ENCODE measurements around the gene MAP3K8.
"Not testable (repeated sequence)": the region's sequence is repeated elsewhere in the genome, so short reads cannot be mapped to it uniquely, and the experiment has no call there.

The MAP3K8 gene

DNA sequence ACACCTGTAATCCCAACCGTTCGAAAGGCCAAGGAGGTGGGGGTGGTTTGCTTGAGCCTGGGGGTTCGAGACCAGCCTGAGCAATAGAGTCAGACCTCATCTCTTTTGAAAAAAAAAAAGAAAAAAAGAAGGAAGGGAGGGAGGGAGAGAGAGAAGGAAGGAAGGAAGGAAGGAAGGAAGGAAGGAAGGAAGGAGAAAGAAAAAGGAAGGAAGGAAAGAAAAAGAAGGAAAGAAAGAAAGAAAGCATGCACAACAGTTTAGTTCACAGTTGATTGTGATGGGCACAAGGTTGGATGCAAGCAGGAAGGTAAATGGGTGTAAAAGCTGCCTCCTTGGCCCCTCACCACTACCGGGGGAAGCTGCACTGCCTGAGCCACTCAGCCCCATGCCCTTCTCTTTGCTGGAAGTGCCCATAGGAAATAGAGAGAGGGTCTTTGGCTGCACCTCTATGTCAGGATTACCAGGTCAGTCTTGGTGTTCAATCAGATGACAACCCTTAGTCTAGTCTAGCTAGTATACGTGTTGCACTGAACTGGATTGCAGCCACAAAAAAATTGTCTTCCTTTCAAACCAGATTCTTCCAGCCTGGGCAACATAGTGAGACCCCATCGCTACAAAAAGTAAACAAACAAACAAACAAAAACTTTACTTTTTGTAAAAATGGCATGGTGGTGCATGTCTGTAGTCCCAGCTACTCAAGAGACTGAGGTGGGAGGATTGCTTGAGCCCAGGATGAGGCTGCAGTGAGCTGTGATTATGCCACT is 20.0 kb downstream of the MAP3K8 start:
- no peak for DNase-seq

DNA sequence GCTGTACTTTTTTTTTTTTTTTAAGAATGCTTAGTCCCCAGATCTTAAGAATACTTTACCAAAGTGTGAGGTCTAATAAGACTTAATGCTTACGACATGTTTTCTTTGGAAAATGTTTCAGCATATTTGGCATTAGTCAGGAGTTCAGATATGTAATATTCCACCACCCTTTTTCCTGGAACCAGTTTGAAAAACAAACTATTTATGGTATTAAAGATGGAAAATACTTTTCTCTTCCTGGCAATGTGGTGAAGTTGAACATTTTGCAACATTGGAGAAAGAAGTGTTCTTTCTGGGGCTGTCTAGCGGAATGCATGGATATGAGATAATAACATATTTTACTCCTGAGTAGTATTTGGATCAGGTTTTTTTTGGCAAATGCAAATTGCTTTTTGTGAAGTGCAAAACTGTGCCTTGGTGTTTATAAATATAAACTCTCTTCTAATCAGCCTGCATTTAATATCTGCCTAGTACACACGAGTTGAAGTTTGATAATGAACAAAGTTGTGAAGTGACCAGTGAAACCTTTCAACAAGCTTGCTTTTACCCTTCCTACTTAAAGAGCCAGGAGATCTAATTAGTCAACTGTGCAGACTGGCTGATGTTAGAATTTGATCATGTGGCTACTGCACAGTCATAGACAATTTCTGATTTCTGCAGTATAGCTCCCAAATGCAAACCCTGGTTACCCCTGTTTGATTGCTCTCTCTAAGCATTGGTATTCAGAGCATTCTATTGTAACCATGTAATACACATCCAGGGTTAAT is 20.9 kb downstream of the MAP3K8 start:
- DNase-seq, result no peak

DNA sequence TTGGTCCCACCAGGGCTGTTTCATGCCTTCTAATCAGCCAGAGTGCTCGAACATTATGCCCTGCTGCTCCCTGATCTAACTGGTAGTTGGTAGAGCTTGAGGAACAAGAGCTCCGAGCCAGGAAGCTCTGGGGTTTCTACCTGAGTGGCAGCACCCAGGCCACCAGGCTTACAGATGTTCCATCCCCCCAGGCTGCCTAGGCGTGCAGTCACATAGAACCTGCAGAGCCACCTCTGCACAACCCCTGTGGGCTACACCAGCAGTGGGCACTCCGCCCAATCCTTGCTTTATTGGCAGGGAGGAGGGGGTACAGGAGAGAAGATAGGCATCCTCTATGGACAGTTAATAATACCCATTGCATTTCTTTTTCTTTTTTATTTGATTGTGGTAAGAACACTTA is 21.8 kb downstream of the MAP3K8 start:
- no peak for DNase-seq

DNA sequence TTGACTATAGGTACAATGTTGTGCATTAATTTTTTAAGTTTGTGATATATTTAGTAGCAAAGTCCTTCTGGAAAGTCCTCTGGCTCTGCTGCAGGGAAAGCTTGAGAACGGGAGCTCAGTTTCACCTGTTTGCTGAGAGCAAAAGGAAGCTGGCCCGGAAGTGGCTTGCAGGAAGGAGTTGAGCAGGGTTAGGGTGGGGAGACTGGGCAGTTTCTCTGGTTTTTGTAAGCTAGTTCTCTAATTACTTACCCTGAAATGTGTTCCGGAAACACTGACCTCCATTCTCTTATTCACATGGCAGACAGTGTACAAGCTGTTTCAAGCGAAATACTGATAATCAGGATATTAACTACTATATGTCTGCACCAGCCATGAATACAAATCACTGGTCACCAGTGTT is 22.3 kb downstream of the MAP3K8 start:
- peak; percentile 43 for DNase-seq

DNA sequence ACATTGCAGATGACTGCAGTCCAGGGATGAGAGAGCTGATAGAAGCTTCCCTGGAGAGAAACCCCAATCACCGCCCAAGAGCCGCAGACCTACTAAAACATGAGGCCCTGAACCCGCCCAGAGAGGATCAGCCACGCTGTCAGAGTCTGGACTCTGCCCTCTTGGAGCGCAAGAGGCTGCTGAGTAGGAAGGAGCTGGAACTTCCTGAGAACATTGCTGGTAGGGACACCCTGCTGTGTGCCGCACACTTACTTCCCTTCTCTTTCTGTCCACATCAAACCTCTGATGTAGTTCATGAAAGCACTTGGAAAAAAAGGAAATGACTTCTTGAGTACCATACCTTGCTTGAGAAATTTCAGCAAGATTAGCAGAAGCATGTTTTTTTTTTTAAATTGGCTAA is 25.3 kb downstream of the MAP3K8 start:
- DNase-seq, result no peak

DNA sequence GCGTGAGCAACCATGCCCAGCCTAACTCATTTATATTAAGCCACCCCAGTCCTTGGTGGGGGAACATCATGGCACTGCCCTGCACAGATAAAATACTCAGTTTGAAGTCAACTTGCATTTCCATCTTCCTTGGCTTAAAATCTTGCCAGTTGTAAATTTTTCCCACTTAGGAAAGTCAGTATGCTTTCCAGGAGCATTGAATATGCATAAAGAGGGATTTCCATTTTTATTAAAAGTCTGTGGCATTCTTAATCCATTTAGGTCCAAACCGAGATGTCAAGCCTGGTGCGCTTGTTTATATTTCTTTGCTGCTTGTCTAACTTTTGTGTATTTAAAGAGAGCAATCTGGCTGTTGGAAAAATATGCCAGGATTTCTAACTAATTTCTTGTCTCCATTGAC is 26.1 kb downstream of the MAP3K8 start:
- DNase-seq, result no peak

DNA sequence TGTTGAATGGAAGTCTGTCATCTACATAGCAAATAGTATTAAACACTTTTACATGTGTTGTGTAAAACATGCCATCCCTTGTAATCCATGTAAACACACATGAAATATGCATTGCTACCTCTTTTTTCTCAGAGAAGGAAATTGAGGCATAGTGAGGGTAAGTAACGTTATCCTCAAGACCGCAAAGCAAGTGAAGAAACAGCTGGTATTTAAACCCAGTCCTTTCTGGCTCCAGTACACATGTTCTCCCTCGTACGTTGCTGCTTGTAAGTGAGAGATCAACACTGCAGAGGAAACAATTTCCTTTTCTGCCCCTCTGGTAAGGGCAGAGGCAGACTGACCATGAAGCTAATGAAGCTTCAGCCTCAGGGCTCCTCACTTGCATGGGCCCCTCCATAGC is 28.5 kb downstream of the MAP3K8 start:
- DNase-seq, result no peak

DNA sequence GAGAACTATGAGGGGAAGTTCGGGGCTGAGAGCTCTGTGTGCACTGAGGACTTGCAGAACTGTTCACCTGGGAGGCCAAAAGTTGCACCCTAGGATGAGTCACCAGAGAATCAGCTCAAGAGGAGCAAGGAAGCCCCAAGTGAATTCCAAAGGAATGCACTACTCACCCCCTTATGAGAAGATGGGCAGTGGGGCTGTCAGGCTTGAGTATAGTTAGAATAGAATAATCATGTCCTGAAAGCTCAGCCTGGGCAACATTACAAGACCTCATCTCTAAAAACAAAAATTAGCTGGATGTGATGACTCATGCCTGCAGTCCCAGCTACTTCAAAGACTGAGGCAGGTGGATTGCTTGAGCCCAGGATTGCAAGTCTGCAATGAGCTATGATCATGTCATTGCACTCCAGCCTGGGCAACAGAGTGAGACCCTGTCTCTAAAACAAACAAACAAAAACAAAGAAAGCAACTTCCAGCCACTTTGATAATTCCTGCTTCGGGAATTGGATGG is 30.0 kb downstream of the MAP3K8 start:
- DNase-seq, result no peak

DNA sequence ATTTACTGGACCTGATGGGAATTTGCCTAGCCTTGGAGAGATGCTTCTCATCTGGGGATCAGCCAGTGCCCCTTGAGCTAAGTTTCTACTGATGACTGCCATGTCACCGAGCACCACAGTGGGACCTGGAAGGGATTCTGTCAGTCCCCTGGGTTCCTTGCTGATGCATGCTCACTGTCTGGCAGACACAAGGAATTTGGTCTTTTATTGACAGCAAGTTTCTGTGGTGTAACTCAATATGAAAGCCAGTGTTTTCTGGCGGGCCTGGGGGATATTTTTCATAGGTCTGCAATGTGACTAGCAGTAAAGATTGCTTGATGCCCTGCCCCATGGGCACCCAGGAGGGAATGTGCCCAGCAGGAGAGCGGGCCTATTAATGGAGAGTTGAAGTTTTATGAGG is 30.7 kb downstream of the MAP3K8 start:
- DNase-seq, result no peak

DNA sequence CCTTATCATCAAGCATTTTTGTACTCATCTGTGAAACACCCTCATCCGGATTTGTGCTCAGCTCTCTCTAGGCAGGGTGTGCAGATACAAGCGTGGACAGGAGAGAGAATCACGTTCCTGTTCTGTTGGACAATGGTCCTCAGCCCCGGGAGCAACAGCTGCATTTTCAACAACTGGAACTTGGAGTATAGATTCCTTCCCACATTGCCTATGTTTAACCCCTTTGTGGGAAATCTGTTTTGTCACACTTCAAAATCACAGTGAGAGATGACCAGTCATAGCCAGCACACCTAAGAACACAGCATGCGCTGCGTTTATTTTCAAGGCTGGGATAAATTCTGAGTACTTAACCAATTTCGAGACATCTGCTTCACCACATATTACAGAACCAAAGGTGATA is 32.5 kb downstream of the MAP3K8 start:
- no peak for DNase-seq

DNA sequence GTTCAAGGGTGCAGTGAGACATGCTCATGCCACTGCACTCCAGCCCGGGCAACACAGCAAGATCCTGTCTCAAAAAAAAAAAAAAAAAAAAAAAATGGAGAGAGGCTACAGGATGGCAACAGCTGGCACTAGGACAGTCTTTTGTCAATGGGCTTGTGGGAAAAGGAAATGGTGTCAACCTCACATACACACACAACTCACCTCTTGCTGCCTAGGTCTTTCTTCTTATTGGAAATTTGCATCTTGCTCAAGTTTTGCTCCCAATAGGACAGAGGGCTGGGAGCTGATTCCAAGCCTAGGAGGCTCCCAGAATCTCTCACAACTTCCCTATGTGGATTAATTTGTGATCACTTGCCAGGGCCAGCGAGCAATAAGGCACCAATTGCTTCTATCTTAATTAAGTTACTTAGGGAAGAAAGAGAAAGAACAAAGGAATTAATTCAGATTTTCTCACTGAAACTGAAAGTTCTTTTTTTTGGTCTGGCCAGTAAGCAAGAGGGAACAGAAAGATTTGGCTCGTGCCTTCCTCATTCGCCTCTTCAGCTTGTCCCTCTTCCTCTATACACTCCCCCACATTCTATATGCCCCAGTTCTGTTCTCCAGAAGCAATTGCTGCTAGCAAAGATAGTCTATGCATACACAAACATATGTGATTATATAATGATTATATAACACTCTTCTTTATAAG is 33.8 kb downstream of the MAP3K8 start:
- DNase-seq, result no peak

DNA sequence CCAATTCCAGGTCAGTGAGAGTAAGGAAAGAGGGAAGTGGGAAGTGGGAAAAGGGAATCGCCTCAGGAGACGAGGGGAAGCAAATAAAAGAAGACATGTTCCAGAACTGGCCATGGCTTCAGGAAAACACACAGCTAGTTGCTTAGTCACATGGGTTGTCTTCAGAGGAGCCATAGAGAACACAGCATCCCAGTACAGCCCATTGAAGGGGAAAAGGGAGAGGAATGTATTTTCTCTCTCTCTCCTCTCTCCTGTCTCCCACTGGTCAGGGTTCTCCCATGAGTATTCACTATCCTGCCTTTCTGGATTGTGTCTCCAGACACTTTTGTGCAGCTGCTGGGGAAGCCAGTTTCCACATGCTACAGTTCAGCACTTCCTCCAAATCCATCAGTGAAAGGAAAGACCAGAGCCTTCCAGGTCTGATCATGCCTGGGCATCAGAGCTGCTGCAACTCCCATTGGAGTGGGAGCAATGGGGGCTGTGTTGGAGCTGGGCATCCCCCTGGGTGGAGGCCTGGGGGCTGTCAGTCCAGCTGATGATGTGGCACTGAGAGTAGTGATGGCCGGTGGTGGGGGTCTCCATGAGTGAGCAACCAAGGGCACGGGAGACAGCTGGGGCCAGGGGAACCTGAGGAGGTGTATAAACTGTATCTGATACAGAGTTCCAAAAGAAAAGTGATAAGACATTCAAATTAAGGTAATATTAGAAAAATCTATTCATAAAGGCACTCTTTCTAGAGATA is 38.6 kb downstream of the MAP3K8 start:
- DNase-seq, result no peak

DNA sequence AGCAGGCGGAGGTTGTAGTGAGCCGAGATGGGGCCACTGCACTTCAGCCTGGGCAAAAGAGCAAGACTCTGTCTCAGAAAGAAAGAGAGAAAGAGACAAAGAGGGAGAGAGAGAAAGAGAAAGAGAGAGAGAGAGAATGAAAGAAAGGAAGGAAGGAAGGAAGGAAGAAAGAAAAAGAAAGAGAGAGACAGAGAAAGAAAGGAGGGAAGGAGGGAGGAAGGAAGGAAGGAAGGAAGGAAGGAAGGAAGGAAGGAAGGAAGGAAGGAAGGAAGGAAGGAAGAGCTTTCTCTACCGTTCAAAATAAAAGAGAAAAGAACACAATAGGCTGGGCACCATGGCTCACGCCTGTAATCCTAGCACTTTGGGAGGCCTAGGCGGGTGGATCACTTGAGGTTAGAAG is 41.5 kb downstream of the MAP3K8 start:
- DNase-seq, result not testable (repeated sequence)

DNA sequence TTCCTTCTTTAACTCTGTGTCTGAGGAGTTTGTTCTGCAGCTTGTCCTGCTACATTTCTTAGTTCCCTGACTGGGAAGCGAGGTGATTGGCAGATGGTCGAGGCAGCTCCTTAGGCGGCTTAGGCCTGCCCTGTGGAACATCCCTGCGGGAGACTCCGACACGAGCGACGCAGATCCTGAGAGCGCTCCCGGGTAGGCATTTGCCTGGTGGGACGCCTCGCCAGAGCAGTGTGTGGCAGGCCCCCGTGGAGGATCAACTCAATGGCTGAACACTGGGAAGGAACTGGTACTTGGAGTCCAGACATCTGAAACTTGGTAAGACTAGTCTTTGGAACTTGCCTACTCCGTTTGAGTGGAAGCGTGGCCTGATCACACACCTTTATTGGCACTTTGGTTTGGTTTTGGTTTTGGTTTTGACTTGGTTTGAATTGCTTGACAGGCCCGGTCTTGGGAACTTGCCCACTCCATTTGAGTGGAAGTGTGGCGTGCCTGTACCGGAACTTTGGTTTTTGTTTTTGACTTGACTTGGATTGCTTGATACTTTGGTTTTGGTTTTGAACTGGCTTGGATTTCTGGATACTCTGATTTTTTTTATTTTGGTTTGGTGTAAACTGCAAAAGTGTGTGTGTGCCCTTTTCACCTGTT is 42.6 kb downstream of the MAP3K8 start:
- DNase-seq, result no peak

DNA sequence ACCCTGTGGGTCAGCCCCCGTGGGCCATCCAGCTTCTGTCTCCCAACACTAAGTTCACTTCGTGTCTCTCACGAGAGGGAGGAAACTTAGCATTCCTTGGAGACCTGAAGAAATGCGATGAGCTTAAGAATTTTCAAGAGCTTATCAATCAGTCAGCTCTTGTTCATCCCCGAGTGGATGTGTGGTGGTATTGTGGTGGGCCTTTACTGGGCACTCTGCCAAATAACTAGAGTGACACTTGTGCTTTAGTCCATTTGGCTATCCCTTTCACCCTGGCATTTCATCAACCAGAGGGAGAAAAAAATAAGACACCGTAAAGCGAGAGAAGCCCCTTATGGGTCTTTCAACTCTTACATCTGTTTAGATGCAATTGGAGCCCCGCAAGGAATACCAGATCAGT is 45.5 kb downstream of the MAP3K8 start:
- not testable (repeated sequence) for DNase-seq

DNA sequence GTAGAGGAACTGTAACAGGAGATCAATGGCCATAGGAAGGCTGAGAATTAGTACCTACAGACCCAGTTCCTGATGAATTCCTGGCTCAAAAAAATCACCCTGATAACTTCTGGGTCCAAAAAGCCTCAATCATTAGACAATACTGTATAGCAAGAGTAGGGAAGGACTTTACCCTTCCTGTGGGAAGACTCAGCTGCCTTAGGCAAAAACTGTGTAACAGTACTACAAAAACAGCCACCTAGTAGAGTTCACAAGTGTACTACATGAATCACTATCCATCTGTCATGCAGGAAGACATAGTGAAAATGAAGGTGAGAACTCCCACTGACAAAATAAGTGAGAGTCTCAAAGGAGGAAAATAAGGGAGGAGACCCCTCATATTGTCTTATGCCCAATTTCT is 47.6 kb downstream of the MAP3K8 start:
- DNase-seq, result no peak

DNA sequence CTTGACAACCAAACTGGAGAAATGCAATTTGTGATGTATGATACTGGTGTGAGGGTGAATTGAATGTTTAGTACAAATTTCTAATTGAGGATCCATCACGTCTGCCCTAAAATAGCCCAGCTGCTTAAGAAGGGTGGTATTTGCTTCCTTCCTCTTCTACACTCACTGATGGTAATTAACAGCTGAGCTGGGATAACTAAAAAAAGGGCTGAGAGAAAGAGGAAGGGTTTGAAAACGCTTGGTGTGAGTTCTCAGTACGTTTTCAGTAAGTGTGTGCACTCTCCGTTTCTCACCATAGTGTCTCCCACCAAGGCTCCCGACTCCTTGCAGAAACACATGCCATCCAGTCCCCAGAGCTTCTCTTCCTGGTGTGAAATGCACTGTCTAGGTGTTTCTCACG is 54.3 kb downstream of the MAP3K8 start:
- no peak for DNase-seq

DNA sequence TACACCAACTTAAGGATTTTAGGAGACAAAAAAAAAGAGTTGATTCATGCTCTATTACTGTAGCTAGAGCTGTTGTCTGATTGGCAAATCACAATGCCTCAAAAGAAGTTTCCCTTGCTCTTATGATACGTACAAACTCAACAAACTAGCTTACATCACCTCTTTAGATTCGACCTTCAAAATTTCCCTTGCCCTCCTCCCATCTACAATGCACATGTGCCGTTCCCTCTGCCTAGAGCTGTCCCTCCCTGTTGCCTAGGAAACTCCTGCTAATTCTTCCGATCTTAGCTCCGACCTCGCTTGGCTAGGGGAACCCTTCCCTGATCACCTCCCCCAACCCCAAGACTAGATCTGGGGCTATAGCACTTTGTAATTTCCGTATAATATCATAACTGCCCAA is 55.4 kb downstream of the MAP3K8 start:
- no peak for DNase-seq

DNA sequence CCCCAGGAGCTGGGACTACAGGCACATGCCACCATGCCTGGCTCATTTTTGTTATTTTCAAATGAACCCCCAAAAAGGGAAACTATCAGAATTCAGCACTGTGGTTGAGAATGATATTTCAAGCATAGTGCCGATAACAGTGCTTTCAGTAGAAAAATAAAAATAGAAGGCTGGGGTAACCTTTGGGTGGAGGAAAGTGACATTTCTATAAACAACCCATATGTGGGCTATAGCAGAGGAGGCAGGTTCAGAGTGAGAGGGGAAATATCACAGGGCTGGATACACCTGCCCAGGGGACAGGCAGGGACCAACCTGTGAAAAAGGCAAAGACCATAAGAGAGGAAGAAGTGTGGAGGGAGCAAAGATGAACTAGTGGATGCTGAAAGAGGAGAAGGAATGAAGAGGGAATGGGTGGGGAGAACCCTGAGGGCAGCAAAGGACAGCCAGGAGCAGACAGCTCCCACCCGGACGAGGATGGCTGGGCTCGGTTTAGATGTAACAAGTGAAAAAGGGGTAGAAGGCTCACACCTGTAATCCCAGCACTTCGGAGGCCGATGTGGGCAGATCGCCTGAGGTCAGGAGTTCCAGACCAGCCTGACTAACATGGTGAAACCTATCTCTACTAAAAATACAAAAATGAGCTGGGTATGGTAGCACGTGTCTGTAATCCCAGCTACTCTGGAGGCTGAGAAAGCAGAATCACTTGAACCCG is 56.5 kb downstream of the MAP3K8 start:
- no peak for DNase-seq

DNA sequence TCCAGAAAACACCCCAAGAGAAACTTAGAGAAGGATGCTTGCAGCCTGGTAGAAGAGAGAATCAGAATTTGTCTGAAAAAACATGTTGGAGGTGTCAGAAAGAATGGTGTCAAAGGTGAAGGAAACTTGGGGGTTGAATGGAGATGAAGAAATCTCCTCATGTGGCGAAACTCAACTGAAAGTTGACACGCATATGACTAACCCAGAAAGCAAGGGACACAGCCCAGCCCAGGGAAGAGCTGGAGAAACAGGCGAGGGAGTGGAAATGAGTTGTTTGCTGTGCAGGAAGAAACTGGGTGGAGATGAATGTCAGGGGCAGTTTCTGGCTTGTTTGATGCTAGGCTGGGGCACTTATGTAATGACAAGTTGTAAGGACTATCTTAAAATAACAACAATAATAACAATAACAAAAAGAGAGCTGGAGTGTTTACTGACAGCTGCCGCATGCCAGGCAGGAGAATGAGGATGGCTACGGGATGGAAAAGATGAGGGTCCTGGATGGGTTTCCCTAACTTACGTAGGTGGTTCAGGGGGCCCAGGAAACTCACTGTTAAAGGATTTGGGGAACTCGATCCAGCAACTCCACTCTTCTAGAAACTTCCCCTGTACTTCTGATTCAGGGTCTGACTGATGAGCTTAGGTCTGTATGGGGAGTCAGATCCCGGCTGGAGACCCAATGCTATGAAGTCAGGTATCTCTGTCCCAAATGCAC is 57.4 kb downstream of the MAP3K8 start:
- DNase-seq, result no peak

DNA sequence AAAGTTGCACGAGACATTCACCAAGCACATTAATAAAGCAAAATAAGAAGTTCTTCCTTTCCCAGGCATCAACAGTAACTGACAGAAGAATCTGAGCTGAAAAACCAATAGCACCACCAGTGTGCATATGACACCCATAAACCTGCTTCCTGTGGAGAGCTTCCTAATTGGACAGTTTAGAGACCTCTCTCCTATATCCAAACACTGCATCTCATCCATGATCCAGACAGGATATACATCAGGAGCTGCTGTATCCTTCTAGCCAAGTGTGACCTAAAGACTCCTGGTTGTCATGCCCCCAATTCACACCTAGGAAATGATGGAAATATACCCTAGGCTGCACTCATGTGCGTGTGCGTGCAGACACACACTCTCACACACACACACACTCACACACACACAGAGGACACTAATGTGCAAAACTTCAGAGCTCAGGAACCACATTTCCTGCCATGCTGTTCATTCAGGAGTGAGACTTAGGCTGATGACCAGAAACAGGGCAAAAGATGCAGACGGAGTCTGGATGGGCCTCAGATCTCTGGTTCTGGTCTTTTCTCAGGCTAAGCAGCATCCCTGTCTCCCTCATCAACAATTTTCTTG is 58.0 kb downstream of the MAP3K8 start:
- DNase-seq, result no peak
